ENCODE measurements around the gene CDK14.

- TF ChIP-seq POLR2A (IDR thresholded peaks at IDR 0.05; ENCODE audit: low read depth, low read length) (no peak), USF1 (IDR thresholded peaks at IDR 0.05; ENCODE audit: borderline replicate concordance, extremely low read length, insufficient read depth, low read depth, low read length) (no peak), ZNF274 (IDR thresholded peaks at IDR 0.05; ENCODE audit: insufficient read depth, insufficient read length) (no peak), CREM (IDR thresholded peaks at IDR 0.05; ENCODE audit: low read depth) (no peak), MYC (IDR thresholded peaks at IDR 0.05; ENCODE audit: insufficient read depth, insufficient read length, insufficient replicate concordance, low read length, severe bottlenecking) (no peak), CEBPB (IDR thresholded peaks at IDR 0.05; ENCODE audit: borderline replicate concordance in 1 of 2, low read depth in 2 of 2, low read length in 2 of 2) (no peak), SMC3 (IDR thresholded peaks at IDR 0.05; ENCODE audit: borderline replicate concordance, low read length) (no peak), WRNIP1 (IDR thresholded peaks at IDR 0.05; ENCODE audit: borderline replicate concordance, low read depth, low read length) (no peak), SMAD1 (IDR thresholded peaks at IDR 0.05; ENCODE audit: low read depth, partially characterized antibody) (no peak)
- TF ChIP-seq, protein P1, sequence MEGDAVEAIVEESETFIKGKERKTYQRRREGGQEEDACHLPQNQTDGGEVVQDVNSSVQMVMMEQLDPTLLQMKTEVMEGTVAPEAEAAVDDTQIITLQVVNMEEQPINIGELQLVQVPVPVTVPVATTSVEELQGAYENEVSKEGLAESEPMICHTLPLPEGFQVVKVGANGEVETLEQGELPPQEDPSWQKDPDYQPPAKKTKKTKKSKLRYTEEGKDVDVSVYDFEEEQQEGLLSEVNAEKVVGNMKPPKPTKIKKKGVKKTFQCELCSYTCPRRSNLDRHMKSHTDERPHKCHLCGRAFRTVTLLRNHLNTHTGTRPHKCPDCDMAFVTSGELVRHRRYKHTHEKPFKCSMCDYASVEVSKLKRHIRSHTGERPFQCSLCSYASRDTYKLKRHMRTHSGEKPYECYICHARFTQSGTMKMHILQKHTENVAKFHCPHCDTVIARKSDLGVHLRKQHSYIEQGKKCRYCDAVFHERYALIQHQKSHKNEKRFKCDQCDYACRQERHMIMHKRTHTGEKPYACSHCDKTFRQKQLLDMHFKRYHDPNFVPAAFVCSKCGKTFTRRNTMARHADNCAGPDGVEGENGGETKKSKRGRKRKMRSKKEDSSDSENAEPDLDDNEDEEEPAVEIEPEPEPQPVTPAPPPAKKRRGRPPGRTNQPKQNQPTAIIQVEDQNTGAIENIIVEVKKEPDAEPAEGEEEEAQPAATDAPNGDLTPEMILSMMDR (IDR thresholded peaks at IDR 0.05 in 2 of 3, conservative IDR thresholded peaks at IDR 0.05 in 1 of 3; ENCODE audit: control insufficient read depth in 2 of 3, extremely low read depth in 1 of 3, insufficient read depth in 1 of 3, low read depth in 3 of 3, low read length in 3 of 3) = no peak
- TF ChIP-seq, protein P2, sequence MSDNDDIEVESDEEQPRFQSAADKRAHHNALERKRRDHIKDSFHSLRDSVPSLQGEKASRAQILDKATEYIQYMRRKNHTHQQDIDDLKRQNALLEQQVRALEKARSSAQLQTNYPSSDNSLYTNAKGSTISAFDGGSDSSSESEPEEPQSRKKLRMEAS (IDR thresholded peaks at IDR 0.05; ENCODE audit: low read depth, low read length) = no peak
Observed at GRCh38 chr7:90668992-90669391, 72.9 kb downstream of the CDK14 start.

All from GM12878 (cell line).